ENCODE data around the gene SLIT3. TPM values are rescaled to one million over a fixed set of nuclear protein-coding genes. Genes with fewer than 3 reads are reported as not detected.

Gene SLIT3
- polyA plus RNA-seq, 1 of the 3 experiments (the other 2 are of a cell fraction): 119 TPM

GRCh38 chr5:168831383-168831782 is 469.6 kb downstream of the SLIT3 start:
- no peak overlapping the region for H3K4me3 ChIP-seq (ENCODE audit: low read depth in 2 of 2, low read length in 1 of 2)
- H3K4me1 ChIP-seq (ENCODE audit: control insufficient read depth in 1 of 2, insufficient read depth in 2 of 2, low read depth in 1 of 2, low read length in 1 of 2): peaks cover 0 to 89% of the 10 kb centered on the region in 2 experiments; a peak in 2 of 4 replicates
- no peaks in the 10 kb centered on the region for H3K9me3 ChIP-seq
- H3K27ac ChIP-seq (ENCODE audit: low read depth in 2 of 2, low read length in 1 of 2): peak overlapping the region in 1 of 2 experiments; percentile 87; a peak in 2 of 4 replicates
- H4K20me1 ChIP-seq (ENCODE audit: insufficient read depth): no peaks in the 10 kb centered on the region
- H3K79me2 ChIP-seq (ENCODE audit: insufficient read depth): no peaks in the 10 kb centered on the region
- no peaks in the 10 kb centered on the region for H3F3A ChIP-seq (replicated peaks; ENCODE audit: insufficient read depth)
- H3K4me2 ChIP-seq: no peak overlapping the region
- WGBS (ENCODE audit: low lambda C conversion rate): 88% methylated on average over 7 of the region's 7 CpGs
- CTCF ChIA-PET: interaction anchor here (1.2 kb wide), 1 partner anchor 124 kb away, joined by 3 read pairs; no protein-coding TSS in a partner anchor
- peaks cover 0 to 68% of the 10 kb centered on the region in 2 experiments for H3K36me3 ChIP-seq (replicated peaks in 1 of 2; ENCODE audit: control insufficient read depth in 1 of 2, insufficient read depth in 2 of 2, low read length in 1 of 2)
- no peaks in the 10 kb centered on the region for H3K9me2 ChIP-seq
- no peak overlapping the region for H3K9ac ChIP-seq
- no peak overlapping the region for H2AFZ ChIP-seq (ENCODE audit: low read depth)
- H3K27me3 ChIP-seq (ENCODE audit: insufficient read depth): no peaks in the 10 kb centered on the region
- POLR2A ChIA-PET: interaction anchor here (0.5 to 2.1 kb wide), 7 partner anchors 10 to 113 kb away, joined by 3 to 7 read pairs (median 5); no protein-coding TSS in a partner anchor
- DNase-seq: no peak
- TF ChIP-seq ZBTB33 (IDR thresholded peaks at IDR 0.05; ENCODE audit: borderline replicate concordance, low read depth) (no peak), EP300 (IDR thresholded peaks at IDR 0.05; ENCODE audit: borderline replicate concordance in 1 of 2, low read depth in 1 of 2, low read length in 1 of 2) (no peak), MAX (IDR thresholded peaks at IDR 0.05; ENCODE audit: low read depth) (no peak), FOXJ3 (CRISPR knock-in tag; IDR thresholded peaks at IDR 0.05) (no peak), MEF2A (IDR thresholded peaks at IDR 0.05; ENCODE audit: borderline replicate concordance, low read depth) (no peak), FOSL2 (IDR thresholded peaks at IDR 0.05; ENCODE audit: borderline replicate concordance, low read depth) (no peak), USF1 (IDR thresholded peaks at IDR 0.05; ENCODE audit: borderline replicate concordance, low read depth) (no peak), ELF1 (IDR thresholded peaks at IDR 0.05) (no peak), TEAD4 (IDR thresholded peaks at IDR 0.05; ENCODE audit: borderline replicate concordance, insufficient read depth) (no peak), GATA2 (CRISPR knock-in tag; IDR thresholded peaks at IDR 0.05) (no peak), RAD21 (IDR thresholded peaks at IDR 0.05; ENCODE audit: low read length) (no peak), POLR2AphosphoS5 (IDR thresholded peaks at IDR 0.05; ENCODE audit: low read depth, low read length) (no peak), EZH2phosphoT487 (IDR thresholded peaks at IDR 0.05; ENCODE audit: borderline replicate concordance, low read depth) (no peak), RCOR1 (IDR thresholded peaks at IDR 0.05; ENCODE audit: low read length) (no peak), JUND (IDR thresholded peaks at IDR 0.05) (no peak)
- TF ChIP-seq, protein P1, sequence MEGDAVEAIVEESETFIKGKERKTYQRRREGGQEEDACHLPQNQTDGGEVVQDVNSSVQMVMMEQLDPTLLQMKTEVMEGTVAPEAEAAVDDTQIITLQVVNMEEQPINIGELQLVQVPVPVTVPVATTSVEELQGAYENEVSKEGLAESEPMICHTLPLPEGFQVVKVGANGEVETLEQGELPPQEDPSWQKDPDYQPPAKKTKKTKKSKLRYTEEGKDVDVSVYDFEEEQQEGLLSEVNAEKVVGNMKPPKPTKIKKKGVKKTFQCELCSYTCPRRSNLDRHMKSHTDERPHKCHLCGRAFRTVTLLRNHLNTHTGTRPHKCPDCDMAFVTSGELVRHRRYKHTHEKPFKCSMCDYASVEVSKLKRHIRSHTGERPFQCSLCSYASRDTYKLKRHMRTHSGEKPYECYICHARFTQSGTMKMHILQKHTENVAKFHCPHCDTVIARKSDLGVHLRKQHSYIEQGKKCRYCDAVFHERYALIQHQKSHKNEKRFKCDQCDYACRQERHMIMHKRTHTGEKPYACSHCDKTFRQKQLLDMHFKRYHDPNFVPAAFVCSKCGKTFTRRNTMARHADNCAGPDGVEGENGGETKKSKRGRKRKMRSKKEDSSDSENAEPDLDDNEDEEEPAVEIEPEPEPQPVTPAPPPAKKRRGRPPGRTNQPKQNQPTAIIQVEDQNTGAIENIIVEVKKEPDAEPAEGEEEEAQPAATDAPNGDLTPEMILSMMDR (IDR thresholded peaks at IDR 0.05): no peak
- TF ChIP-seq, protein P2, sequence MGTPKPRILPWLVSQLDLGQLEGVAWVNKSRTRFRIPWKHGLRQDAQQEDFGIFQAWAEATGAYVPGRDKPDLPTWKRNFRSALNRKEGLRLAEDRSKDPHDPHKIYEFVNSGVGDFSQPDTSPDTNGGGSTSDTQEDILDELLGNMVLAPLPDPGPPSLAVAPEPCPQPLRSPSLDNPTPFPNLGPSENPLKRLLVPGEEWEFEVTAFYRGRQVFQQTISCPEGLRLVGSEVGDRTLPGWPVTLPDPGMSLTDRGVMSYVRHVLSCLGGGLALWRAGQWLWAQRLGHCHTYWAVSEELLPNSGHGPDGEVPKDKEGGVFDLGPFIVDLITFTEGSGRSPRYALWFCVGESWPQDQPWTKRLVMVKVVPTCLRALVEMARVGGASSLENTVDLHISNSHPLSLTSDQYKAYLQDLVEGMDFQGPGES (IDR thresholded peaks at IDR 0.05; ENCODE audit: low read depth, low read length): no peak
- TF ChIP-seq, protein P3, sequence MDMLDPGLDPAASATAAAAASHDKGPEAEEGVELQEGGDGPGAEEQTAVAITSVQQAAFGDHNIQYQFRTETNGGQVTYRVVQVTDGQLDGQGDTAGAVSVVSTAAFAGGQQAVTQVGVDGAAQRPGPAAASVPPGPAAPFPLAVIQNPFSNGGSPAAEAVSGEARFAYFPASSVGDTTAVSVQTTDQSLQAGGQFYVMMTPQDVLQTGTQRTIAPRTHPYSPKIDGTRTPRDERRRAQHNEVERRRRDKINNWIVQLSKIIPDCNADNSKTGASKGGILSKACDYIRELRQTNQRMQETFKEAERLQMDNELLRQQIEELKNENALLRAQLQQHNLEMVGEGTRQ (IDR thresholded peaks at IDR 0.05; ENCODE audit: borderline replicate concordance, low read depth, low read length): no peak

Data from SK-N-SH (cell line).